ENCODE results near the gene FBXL14. TPM values are rescaled to one million over a fixed set of nuclear protein-coding genes. Genes with fewer than 3 reads are reported as not detected.

FBXL14 gene
- total and polyA plus RNA-seq, 9 donors = 1.3 to 16.2 (median 10.8) TPM

- no peak for DNase-seq
- Histone ChIP-seq H3K9me3 (no peaks in the 10 kb centered on the region), H3K27me3 (no peaks in the 10 kb centered on the region), H3K27ac (no peak overlapping the region), H3K4me1 (ENCODE audit: insufficient read depth) (peaks cover 18% of the 10 kb centered on the region), H3K4me3 (peak overlapping the region; percentile 17), H3K36me3 (no peaks in the 10 kb centered on the region)
- 17 to 31% (median 26%) methylated on average over 4 of the region's 4 CpGs for WGBS, 3 donors
- intact Hi-C loops (cut with DNase I) = loop anchor here in 1 of 4 donors (10.0 kb wide), 2 partner anchors 837 to 1017 kb away; partner anchors contain the start of gene WNK1
- TF ChIP-seq POLR2A (IDR thresholded peaks at IDR 0.05) (no peak), CTCF (IDR thresholded peaks at IDR 0.05) (no peak), EP300 (IDR thresholded peaks at IDR 0.05) (no peak)
Measured at GRCh38 chr12:1591543-1591942, 2.8 kb downstream of the FBXL14 start.

GRCh38 chr12:1591034-1591433 lies 3.3 kb downstream of the FBXL14 start:
- intact Hi-C loops (cut with DNase I) = loop anchor here in 1 of 4 donors (10.0 kb wide), 2 partner anchors 836 to 1016 kb away; partner anchors contain the start of gene WNK1
- WGBS, 3 donors = 8 to 24% (median 23%) methylated on average over 3 of the region's 3 CpGs

GRCh38 chr12:1590221-1590979 lies 4.0 kb downstream of the FBXL14 start:
- H3K27ac ChIP-seq = peak overlapping the region in 1 of 2 donors; percentile 24
- peak in 2 of 5 donors; percentile 27 to 59 for DNase-seq
- intact Hi-C loops (cut with DNase I) = loop anchor here in 1 of 4 donors (10.0 kb wide), 2 partner anchors 836 to 1016 kb away; partner anchors contain the start of gene WNK1
- H3K4me3 ChIP-seq = no peak overlapping the region
- H3K4me1 ChIP-seq (ENCODE audit: insufficient read depth) = peaks cover 17% of the 10 kb centered on the region
- no peak for TF ChIP-seq POLR2A (IDR thresholded peaks at IDR 0.05)
- no peak for TF ChIP-seq CTCF (IDR thresholded peaks at IDR 0.05)
- no peak for TF ChIP-seq EP300 (IDR thresholded peaks at IDR 0.05)
- no peaks in the 10 kb centered on the region for H3K36me3 ChIP-seq
- WGBS, 3 donors = 18 to 23% (median 20%) methylated on average over 12 of the region's 12 CpGs
- no peaks in the 10 kb centered on the region for H3K9me3 ChIP-seq
- H3K27me3 ChIP-seq = no peaks in the 10 kb centered on the region

More at GRCh38 chr12:1591034-1591433, 3.3 kb downstream of the FBXL14 start:
- no peaks in the 10 kb centered on the region for H3K36me3 ChIP-seq
- TF ChIP-seq EP300 (IDR thresholded peaks at IDR 0.05) = no peak
- TF ChIP-seq CTCF (IDR thresholded peaks at IDR 0.05) = no peak
- TF ChIP-seq POLR2A (IDR thresholded peaks at IDR 0.05) = no peak
- H3K4me1 ChIP-seq (ENCODE audit: insufficient read depth) = peaks cover 18% of the 10 kb centered on the region
- no peak overlapping the region for H3K4me3 ChIP-seq
- DNase-seq = no peak
- peak overlapping the region in 1 of 2 donors; percentile 17 for H3K27ac ChIP-seq
- no peaks in the 10 kb centered on the region for H3K9me3 ChIP-seq
- H3K27me3 ChIP-seq = no peaks in the 10 kb centered on the region

- no peaks in the 10 kb centered on the region for H3K9me3 ChIP-seq
- peaks cover 16% of the 10 kb centered on the region for H3K4me1 ChIP-seq (ENCODE audit: insufficient read depth)
- 79 to 83% (median 83%) methylated on average over 3 of the region's 3 CpGs for WGBS, 3 donors
- intact Hi-C loops (cut with DNase I) = loop anchor here in 1 of 4 donors (10.0 kb wide), 1 partner anchor 474 kb away; no protein-coding TSS in a partner anchor
- TF ChIP-seq EP300 (IDR thresholded peaks at IDR 0.05) (no peak), CTCF (IDR thresholded peaks at IDR 0.05) (no peak)
- H3K27me3 ChIP-seq = no peaks in the 10 kb centered on the region
- H3K36me3 ChIP-seq = no peaks in the 10 kb centered on the region
- H3K4me3 ChIP-seq = no peak overlapping the region
- no peak overlapping the region for H3K27ac ChIP-seq
- DNase-seq = no peak
Measured at GRCh38 chr12:1588575-1588947, 5.8 kb downstream of the FBXL14 start.

All from ovary (tissue), 9 donors.